OCI-LY1 (cell line): ENCODE measurements around the gene HLA-A.

Experiments used
- H2AFZ ChIP-seq: fragments of 200-600 bp; sonication (generic), shearing (Covaris generic); 2 replicates; pipeline ENCODE4 v1.6.0; 2014; ENCODE audit warnings: antibody characterized with exemption, mild to moderate bottlenecking, low read length
- H3F3A ChIP-seq: fragments of 200-600 bp; sonication (generic), shearing (Covaris generic); 2 replicates; pipeline ENCODE4 v1.6.0; 2014; ENCODE audit warnings: mild to moderate bottlenecking, antibody characterized with exemption, low read length, moderate library complexity; ENCODE audit not compliant: insufficient read depth
- H3K27ac ChIP-seq: fragments of 200-600 bp; sonication (generic); 2 replicates; pipeline ENCODE4 v1.5.1; 2014; ENCODE audit warnings: low read length, mixed run types, mild to moderate bottlenecking, low read depth; ENCODE audit not compliant: poor library complexity, severe bottlenecking
- H3K27me3 ChIP-seq: fragments of 200-600 bp; sonication (generic); 2 replicates; pipeline ENCODE4 v1.6.0; 2014; ENCODE audit warnings: antibody characterized with exemption, mild to moderate bottlenecking, low read length, moderate library complexity; ENCODE audit not compliant: insufficient read depth
- H3K36me3 ChIP-seq: fragments of 200-600 bp; sonication (generic); 2 replicates; pipeline ENCODE4 v1.6.1; 2014; ENCODE audit warnings: mild to moderate bottlenecking, antibody characterized with exemption, low read length, moderate library complexity, mixed read lengths; ENCODE audit not compliant: insufficient read depth
- H3K4me1 ChIP-seq: fragments of 200-600 bp; sonication (generic); 2 replicates; pipeline ENCODE4 v1.5.1; 2014; ENCODE audit warnings: mild to moderate bottlenecking, low read length, moderate library complexity; ENCODE audit not compliant: insufficient read depth, severe bottlenecking
- H3K4me2 ChIP-seq: fragments of 200-600 bp; sonication (generic), shearing (Covaris generic); 2 replicates; pipeline ENCODE4 v1.6.1; 2014; ENCODE audit warnings: low read length
- H3K4me3 ChIP-seq: fragments of 200-600 bp; sonication (generic); 2 replicates; pipeline ENCODE4 v1.5.1; 2014; ENCODE audit warnings: low read length, low read depth, mild to moderate bottlenecking, mixed read lengths; ENCODE audit not compliant: poor library complexity, severe bottlenecking
- H3K79me2 ChIP-seq: fragments of 200-600 bp; shearing (Covaris generic); 2 replicates; pipeline ENCODE4 v1.6.1; 2016; ENCODE audit warnings: mixed run types, low read length, mixed read lengths; ENCODE audit not compliant: insufficient read depth
- H3K9ac ChIP-seq: fragments of 200-600 bp; sonication (generic), shearing (Covaris generic); 2 replicates; pipeline ENCODE4 v1.6.1; 2014; ENCODE audit warnings: mild to moderate bottlenecking, low read length, mixed read lengths
- H3K9me2 ChIP-seq: fragments of 200-600 bp; sonication (generic), shearing (Covaris generic); 2 replicates; pipeline ENCODE4 v1.6.1; 2014; ENCODE audit warnings: low read depth, mild to moderate bottlenecking, low read length, mixed read lengths
- H3K9me3 ChIP-seq: fragments of 200-600 bp; shearing (Covaris generic); 2 replicates; pipeline ENCODE4 v1.6.1; 2014; ENCODE audit warnings: low read length, mixed read lengths
- H4K20me1 ChIP-seq: fragments of 200-600 bp; sonication (generic), shearing (Covaris generic); 2 replicates; pipeline ENCODE4 v1.6.0; 2016; ENCODE audit warnings: mild to moderate bottlenecking, low read length; ENCODE audit not compliant: insufficient read depth
- EZH2 ChIP-seq: fragments of 200-600 bp; sonication (generic), shearing (Covaris generic); IDR thresholded peaks from 2 replicates; pipeline ENCODE4 v1.8.0; 2017; ENCODE audit warnings: borderline replicate concordance, mixed run types, mild to moderate bottlenecking, antibody characterized with exemption, low read length, moderate library complexity, mixed read lengths

Gene HLA-A

DNA sequence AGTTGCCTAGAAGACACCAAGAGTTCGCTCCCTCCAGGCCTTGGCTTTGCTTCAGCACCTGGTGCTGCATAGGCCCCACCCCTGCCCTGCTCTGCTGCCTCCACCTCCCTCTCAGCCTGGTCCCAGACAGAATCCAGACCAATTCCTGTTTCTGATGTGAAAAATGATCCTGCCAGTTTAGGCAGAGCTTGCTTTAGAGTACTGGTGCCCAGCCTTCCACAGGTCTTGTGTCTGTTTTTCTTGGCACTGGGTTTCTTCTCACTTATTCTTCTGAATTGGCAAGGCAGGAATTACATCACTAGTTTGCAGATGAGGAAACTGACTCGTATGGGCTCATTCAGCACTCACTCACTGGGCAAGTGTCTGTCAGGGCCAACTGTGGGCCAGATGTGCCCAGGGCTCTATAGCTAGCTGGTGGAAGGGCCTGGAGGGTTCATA is 53.0 kb downstream of the HLA-A start:
- no peak overlapping the region for H2AFZ ChIP-seq
- H3K27me3 ChIP-seq = no peaks in the 10 kb centered on the region
- no peak overlapping the region for H3K4me3 ChIP-seq
- H3K9me2 ChIP-seq = no peaks in the 10 kb centered on the region
- no peak overlapping the region for H3K27ac ChIP-seq
- no peak for TF ChIP-seq EZH2
- no peaks in the 10 kb centered on the region for H3K79me2 ChIP-seq
- no peak overlapping the region for H3K9ac ChIP-seq
- H3K4me2 ChIP-seq = no peak overlapping the region
- H3K36me3 ChIP-seq = no peaks in the 10 kb centered on the region
- H3F3A ChIP-seq = no peaks in the 10 kb centered on the region
- no peaks in the 10 kb centered on the region for H3K9me3 ChIP-seq
- H3K4me1 ChIP-seq = no peaks in the 10 kb centered on the region
- H4K20me1 ChIP-seq = no peaks in the 10 kb centered on the region
